Measurements from ENCODE around the gene IGFL4.

DNA sequence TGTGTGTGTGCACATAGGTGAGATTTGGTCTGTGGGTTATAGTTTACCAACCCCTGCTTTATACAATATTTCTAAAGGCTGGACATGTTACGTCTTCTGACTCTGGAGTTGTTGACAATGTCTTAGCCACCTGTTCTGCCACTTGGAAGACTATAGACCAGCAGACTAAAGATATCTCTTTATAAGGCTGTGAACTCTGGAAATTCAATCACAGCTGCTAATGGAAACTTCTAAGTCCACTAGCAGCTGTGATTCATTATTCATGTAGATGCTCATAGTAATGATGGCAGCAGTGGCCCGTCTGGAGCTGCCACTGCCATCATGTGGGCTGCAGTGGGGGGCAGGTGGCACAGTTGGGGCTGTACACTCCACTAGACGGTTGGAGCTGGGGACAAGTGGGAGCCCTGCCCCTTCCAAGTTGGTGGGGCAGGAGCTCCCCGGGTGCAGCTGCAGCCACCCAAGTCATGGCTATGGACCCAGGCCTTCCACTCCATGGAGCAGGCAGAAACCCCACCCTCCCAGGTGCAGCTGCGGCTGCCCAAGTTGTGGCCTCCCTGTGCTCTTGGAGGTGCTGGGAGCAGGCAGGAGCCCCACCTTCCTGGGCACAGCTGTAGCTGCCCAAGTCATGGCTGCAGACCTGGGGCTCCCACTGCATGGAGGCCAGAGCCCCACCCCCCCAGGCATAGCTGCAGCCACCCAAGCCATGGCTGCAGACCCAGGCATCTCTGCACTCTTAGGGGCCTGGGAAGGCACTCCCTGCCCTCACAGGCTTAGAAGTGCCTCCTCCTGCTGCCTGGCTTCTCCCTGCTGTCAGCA lies 8.8 kb downstream of the IGFL4 start:
- TF ChIP-seq, protein P1, sequence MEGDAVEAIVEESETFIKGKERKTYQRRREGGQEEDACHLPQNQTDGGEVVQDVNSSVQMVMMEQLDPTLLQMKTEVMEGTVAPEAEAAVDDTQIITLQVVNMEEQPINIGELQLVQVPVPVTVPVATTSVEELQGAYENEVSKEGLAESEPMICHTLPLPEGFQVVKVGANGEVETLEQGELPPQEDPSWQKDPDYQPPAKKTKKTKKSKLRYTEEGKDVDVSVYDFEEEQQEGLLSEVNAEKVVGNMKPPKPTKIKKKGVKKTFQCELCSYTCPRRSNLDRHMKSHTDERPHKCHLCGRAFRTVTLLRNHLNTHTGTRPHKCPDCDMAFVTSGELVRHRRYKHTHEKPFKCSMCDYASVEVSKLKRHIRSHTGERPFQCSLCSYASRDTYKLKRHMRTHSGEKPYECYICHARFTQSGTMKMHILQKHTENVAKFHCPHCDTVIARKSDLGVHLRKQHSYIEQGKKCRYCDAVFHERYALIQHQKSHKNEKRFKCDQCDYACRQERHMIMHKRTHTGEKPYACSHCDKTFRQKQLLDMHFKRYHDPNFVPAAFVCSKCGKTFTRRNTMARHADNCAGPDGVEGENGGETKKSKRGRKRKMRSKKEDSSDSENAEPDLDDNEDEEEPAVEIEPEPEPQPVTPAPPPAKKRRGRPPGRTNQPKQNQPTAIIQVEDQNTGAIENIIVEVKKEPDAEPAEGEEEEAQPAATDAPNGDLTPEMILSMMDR (conservative IDR thresholded peaks at IDR 0.05; ENCODE audit: low read depth, low read length), result no peak
- TF ChIP-seq, protein P2, sequence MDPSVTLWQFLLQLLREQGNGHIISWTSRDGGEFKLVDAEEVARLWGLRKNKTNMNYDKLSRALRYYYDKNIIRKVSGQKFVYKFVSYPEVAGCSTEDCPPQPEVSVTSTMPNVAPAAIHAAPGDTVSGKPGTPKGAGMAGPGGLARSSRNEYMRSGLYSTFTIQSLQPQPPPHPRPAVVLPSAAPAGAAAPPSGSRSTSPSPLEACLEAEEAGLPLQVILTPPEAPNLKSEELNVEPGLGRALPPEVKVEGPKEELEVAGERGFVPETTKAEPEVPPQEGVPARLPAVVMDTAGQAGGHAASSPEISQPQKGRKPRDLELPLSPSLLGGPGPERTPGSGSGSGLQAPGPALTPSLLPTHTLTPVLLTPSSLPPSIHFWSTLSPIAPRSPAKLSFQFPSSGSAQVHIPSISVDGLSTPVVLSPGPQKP (IDR thresholded peaks at IDR 0.05; ENCODE audit: borderline replicate concordance, low read depth, low read length), result no peak
- TF ChIP-seq MXI1 (IDR thresholded peaks at IDR 0.05; ENCODE audit: borderline replicate concordance, low read depth, low read length), result no peak
